IMR-90 (cell line): ENCODE results near the gene SMARCA4. TPM values are rescaled to one million over a fixed set of nuclear protein-coding genes. Genes with fewer than 3 reads are reported as not detected.
A peak's percentile ranks its signal among the peaks of the same experiment; 100 is the strongest.

Source experiments
- ATAC-seq: fragments of 200-7000 bp; cut with Tn5 transposase; 2 replicates; pipeline ENCODE4 v1.9.1; 2020; ENCODE audit warnings: low read depth, mild to moderate bottlenecking, moderate library complexity
- BruUV-seq: library from RNA; stranded (reverse); fragments of 400-500 nt; replicated peaks from 2 replicates; lab custom pipeline; 2021; lab: Mats Ljungman, UMichigan
- CTCF ChIA-PET: fragments of 300-600 bp; formaldehyde crosslinking; extraction: SDS; loops from one replicate; lab custom pipeline; 2021; ENCODE audit warnings: antibody characterized with exemption; lab: Yijun Ruan, JAX
- POLR2A ChIA-PET: fragments of 300-600 bp; sonication (Branson Sonifier 250); formaldehyde crosslinking; loops from one replicate; lab custom pipeline; 2022; ENCODE audit warnings: antibody characterized with exemption; ENCODE audit not compliant: unreplicated experiment; lab: Charles Lee
- DNase-seq: peaks from one replicate; pipeline ENCODE4 v3.0.0; 2013
- H2AFZ ChIP-seq: replicated peaks from 2 replicates; pipeline ENCODE3; 2013; ENCODE audit warnings: low read length, mild to moderate bottlenecking; ENCODE audit not compliant: poor library complexity
- H2AK5ac ChIP-seq: 2 replicates; pipeline ENCODE4 v1.6.1; 2013; ENCODE audit warnings: low read depth, low read length, inconsistent platforms
- H2AK9ac ChIP-seq: replicated peaks from 2 replicates; pipeline ENCODE3; 2013; ENCODE audit warnings: mild to moderate bottlenecking, low read depth, low read length, moderate library complexity; ENCODE audit not compliant: poor library complexity
- H2BK120ac ChIP-seq: 2 replicates; pipeline ENCODE4 v1.6.1; 2013; ENCODE audit warnings: low read depth, low read length, inconsistent platforms
- H2BK15ac ChIP-seq: 3 replicates; pipeline ENCODE4 v1.6.1; 2013; ENCODE audit warnings: low read depth, low read length, inconsistent platforms
- H2BK20ac ChIP-seq: 2 replicates; pipeline ENCODE4 v1.6.1; 2013; ENCODE audit warnings: low read depth, mild to moderate bottlenecking, inconsistent platforms, low read length, moderate library complexity
- H2BK5ac ChIP-seq: 2 replicates; pipeline ENCODE4 v1.6.1; 2013; ENCODE audit warnings: mild to moderate bottlenecking, low read depth, low read length, inconsistent platforms; ENCODE audit not compliant: poor library complexity, severe bottlenecking
- H3K14ac ChIP-seq: replicated peaks from 2 replicates; pipeline ENCODE4 v1.6.1; 2013; ENCODE audit warnings: low read depth, low read length, inconsistent platforms
- H3K18ac ChIP-seq: 2 replicates; pipeline ENCODE4 v1.6.1; 2013; ENCODE audit warnings: low read depth, low read length, control low read depth
- H3K23ac ChIP-seq: 2 replicates; pipeline ENCODE4 v1.6.1; 2013; ENCODE audit warnings: low read depth, low read length, inconsistent platforms
- H3K27ac ChIP-seq: 2 replicates; pipeline ENCODE4 v1.5.1; 2013; ENCODE audit warnings: mild to moderate bottlenecking, control low read depth, low read length; ENCODE audit not compliant: insufficient read depth
- H3K27me3 ChIP-seq: 2 replicates; pipeline ENCODE4 v1.6.1; 2013; ENCODE audit warnings: low read length; ENCODE audit not compliant: control insufficient read depth, insufficient read depth
- H3K36me3 ChIP-seq: 2 replicates; pipeline ENCODE4 v1.6.1; 2013; ENCODE audit warnings: low read length, mixed read lengths; ENCODE audit not compliant: control insufficient read depth, insufficient read depth
- H3K4ac ChIP-seq: 2 replicates; pipeline ENCODE4 v1.6.1; 2013; ENCODE audit warnings: low read depth, low read length, inconsistent platforms
- H3K4me1 ChIP-seq: 2 replicates; pipeline ENCODE4 v1.6.1; 2013; ENCODE audit warnings: low read length, mixed read lengths; ENCODE audit not compliant: control insufficient read depth, insufficient read depth
- H3K4me2 ChIP-seq: 2 replicates; pipeline ENCODE4 v1.6.1; 2013; ENCODE audit warnings: low read depth, mild to moderate bottlenecking, control low read depth, low read length, moderate library complexity
- H3K4me3 ChIP-seq: 2 replicates; pipeline ENCODE4 v1.5.1; 2013; ENCODE audit warnings: low read depth, mild to moderate bottlenecking, control low read depth, low read length, moderate library complexity; ENCODE audit not compliant: insufficient read depth
- H3K56ac ChIP-seq: 2 replicates; pipeline ENCODE4 v1.6.1; 2013; ENCODE audit warnings: low read length, inconsistent platforms; ENCODE audit not compliant: insufficient read depth; ENCODE audit errors: extremely low read depth
- H3K79me1 ChIP-seq, 2 experiments: 2 replicates each; pipeline ENCODE4 v1.6.1; 2013; ENCODE audit warnings: low read length in 2 of 2, inconsistent platforms in 1 of 2, low read depth in 1 of 2
- H3K9ac ChIP-seq: 2 replicates; pipeline ENCODE4 v1.6.1; 2013; ENCODE audit warnings: low read depth, low read length, control low read depth
- H3K9me1 ChIP-seq: 2 replicates; pipeline ENCODE4 v1.6.1; 2013; ENCODE audit warnings: low read length, inconsistent platforms; ENCODE audit not compliant: insufficient read depth
- H3K9me3 ChIP-seq: 2 replicates; pipeline ENCODE4 v1.6.1; 2013; ENCODE audit warnings: low read length; ENCODE audit not compliant: control insufficient read depth, insufficient read depth
- H4K20me1 ChIP-seq: 2 replicates; pipeline ENCODE4 v1.6.1; 2013; ENCODE audit warnings: low read length, inconsistent platforms; ENCODE audit not compliant: insufficient read depth
- H4K5ac ChIP-seq: 2 replicates; pipeline ENCODE4 v1.6.1; 2013; ENCODE audit warnings: mild to moderate bottlenecking, low read depth, low read length, control low read depth
- H4K8ac ChIP-seq, 2 experiments: 2 replicates each; pipeline ENCODE4 v1.6.1; 2013; ENCODE audit warnings: low read depth in 2 of 2, low read length in 2 of 2, control low read depth in 1 of 2, inconsistent platforms in 1 of 2
- H4K91ac ChIP-seq: 2 replicates; pipeline ENCODE4 v1.6.1; 2013; ENCODE audit warnings: low read depth, low read length, inconsistent platforms; ENCODE audit not compliant: insufficient read depth
- BHLHE40 ChIP-seq: fragments of 150-350 bp; IDR thresholded peaks from 2 replicates; pipeline ENCODE4 v1.6.1; 2016; ENCODE audit warnings: mild to moderate bottlenecking, low read depth, low read length
- CEBPB ChIP-seq: IDR thresholded peaks from 2 replicates; pipeline ENCODE4 v1.6.1; 2012; ENCODE audit warnings: low read depth, low read length, improper control_type of control experiment
- CHD1 ChIP-seq: IDR thresholded peaks from 2 replicates; pipeline ENCODE4 v1.6.1; 2012; ENCODE audit warnings: low read depth, low read length, improper control_type of control experiment
- CTCF ChIP-seq: conservative IDR thresholded peaks from 2 replicates; pipeline ENCODE4 v1.5.1; 2012; ENCODE audit warnings: mild to moderate bottlenecking, low read depth, low read length, improper control_type of control experiment
- ELK1 ChIP-seq: fragments of 150-350 bp; IDR thresholded peaks from 2 replicates; pipeline ENCODE4 v1.6.1; 2016; ENCODE audit warnings: low read depth, mild to moderate bottlenecking, low read length, moderate library complexity, borderline replicate concordance
- FOS ChIP-seq: fragments of 150-350 bp; IDR thresholded peaks from 2 replicates; pipeline ENCODE4 v1.6.1; 2016; ENCODE audit warnings: low read depth, low read length
- MAFK ChIP-seq: IDR thresholded peaks from 2 replicates; pipeline ENCODE4 v1.6.1; 2012; ENCODE audit warnings: low read depth, low read length, improper control_type of control experiment
- MAZ ChIP-seq: IDR thresholded peaks from 2 replicates; pipeline ENCODE4 v1.6.1; 2012; ENCODE audit warnings: low read depth, mild to moderate bottlenecking, low read length, improper control_type of control experiment, moderate library complexity, borderline replicate concordance
- MXI1 ChIP-seq: IDR thresholded peaks from 2 replicates; pipeline ENCODE4 v1.6.1; 2012; ENCODE audit warnings: low read depth, mild to moderate bottlenecking, low read length, moderate library complexity, borderline replicate concordance
- NFE2L2 ChIP-seq: fragments of 150-350 bp; IDR thresholded peaks from 2 replicates; pipeline ENCODE4 v1.6.1; 2016; ENCODE audit warnings: low read depth, mild to moderate bottlenecking, low read length
- POLR2A ChIP-seq: IDR thresholded peaks from 2 replicates; pipeline ENCODE4 v1.6.1; 2012; ENCODE audit warnings: mild to moderate bottlenecking, low read depth, low read length
- RAD21 ChIP-seq: IDR thresholded peaks from 2 replicates; pipeline ENCODE4 v1.6.1; 2012; ENCODE audit warnings: low read length, improper control_type of control experiment
- RCOR1 ChIP-seq: IDR thresholded peaks from 2 replicates; pipeline ENCODE4 v1.6.1; 2012; ENCODE audit warnings: mild to moderate bottlenecking, low read length, improper control_type of control experiment; ENCODE audit not compliant: insufficient replicate concordance
- RFX5 ChIP-seq: IDR thresholded peaks from 2 replicates; pipeline ENCODE4 v1.8.0; 2012; ENCODE audit warnings: low read depth, mild to moderate bottlenecking, low read length, moderate library complexity
- SMC3 ChIP-seq: fragments of 150-350 bp; IDR thresholded peaks from 2 replicates; pipeline ENCODE4 v1.6.1; 2016; ENCODE audit warnings: low read depth, mild to moderate bottlenecking, antibody characterized with exemption, low read length, moderate library complexity
- WGBS, 2 experiments: methylation state at CpG; one replicate each; pipeline versions ENCODE4 v1.1.5 to v1.1.7; 2013; ENCODE audit warnings: missing lambda C conversion rate in 2 of 2; ENCODE audit not compliant: insufficient read length in 1 of 2; ENCODE audit errors: extremely low coverage in 2 of 2; 5-methylcytosine and 5-hydroxymethylcytosine counted together
- dilution Hi-C: fragments of 300-500 bp; cut with HindIII; formaldehyde crosslinking; loops from one replicate; pipeline ENCODE4 v1.14.3; 2018; ENCODE audit warnings: low sequenced_read_pairs; ENCODE audit not compliant: unreplicated experiment
- in situ Hi-C: fragments of 300-500 bp; cut with MboI; formaldehyde crosslinking; loops from 3 replicates; pipeline ENCODE4 v1.14.3; 2019; ENCODE audit warnings: low sequenced_read_pairs, inconsistent platforms, mixed read lengths
- intact Hi-C: fragments of 100-400 bp; cut with micrococcal nuclease; formaldehyde crosslinking; loops from 2 replicates; pipeline ENCODE4 v1.10.0; 2022
- polyA plus RNA-seq, 3 experiments: library from polyadenylated mRNA; depleted of rRNA; stranded (reverse); fragments of >200 nt; gene quantifications; 2 replicates each; pipeline ENCODE4 v1.2.3, GENCODE V29; 2012; ENCODE audit warnings: low replicate concordance in 1 of 3
- total RNA-seq: library from RNA; depleted of rRNA; stranded (reverse); fragments of >200 nt; gene quantifications from 2 replicates; pipeline ENCODE4 v1.2.3, GENCODE V29; 2012
- TF ChIP-seq, protein P1 (sequence below): fragments of 150-350 bp; IDR thresholded peaks from 2 replicates; pipeline ENCODE4 v1.6.1; 2017; ENCODE audit warnings: mild to moderate bottlenecking, antibody characterized with exemption, low read length, low read depth

Gene SMARCA4
- total and polyA plus RNA-seq, 2 of the 4 experiments (the other 2 are of a cell fraction), result 41.4 to 85.6 TPM

- H2AFZ ChIP-seq, result peak overlapping the region; percentile 46
- no peaks in the 10 kb centered on the region for H3K27me3 ChIP-seq
- no peaks in the 10 kb centered on the region for H3K9me3 ChIP-seq
- no peak overlapping the region for H3K4me2 ChIP-seq
- no peak overlapping the region for H2BK15ac ChIP-seq
- no peak overlapping the region for H2BK20ac ChIP-seq
- H3K9me1 ChIP-seq, result peaks cover 30% of the 10 kb centered on the region
- H3K4me3 ChIP-seq, result no peak overlapping the region
- no TSS peak for BruUV-seq
- no peak overlapping the region for H3K56ac ChIP-seq
- 0 out of 2 replicates have a peak, but pooled peaks cover 2% of the 10 kb centered on the region for H3K36me3 ChIP-seq
- no peak overlapping the region for H3K9ac ChIP-seq
- no peak overlapping the region for H4K5ac ChIP-seq
- H3K4me1 ChIP-seq, result peaks cover 16% of the 10 kb centered on the region
- peaks cover 92% of the 10 kb centered on the region for H4K20me1 ChIP-seq
- H2AK5ac ChIP-seq, result peak overlapping the region; percentile 15; the same call in 1 of the 2 replicates
- H2BK5ac ChIP-seq, result no peak overlapping the region
- intact Hi-C loops (no loop called here), dilution Hi-C loops (no loop called here), in situ Hi-C loops (no loop called here)
- no peak for ATAC-seq
- H3K27ac ChIP-seq, result no peak overlapping the region
- ChIA-PET POLR2A (no interaction called here), CTCF (no interaction called here)
- no peak overlapping the region for H3K18ac ChIP-seq
- peak overlapping the region; percentile 17; the same call in 1 of the 2 replicates for H3K23ac ChIP-seq
- no peak overlapping the region for H2AK9ac ChIP-seq
- no peak overlapping the region for H2BK120ac ChIP-seq
- H4K91ac ChIP-seq, result no peak overlapping the region
- H3K14ac ChIP-seq, result no peak overlapping the region; the same call in 1 of the 2 replicates
- WGBS, 2 experiments, result no CpG with 5 or more reads among the region's 5 CpGs
- H3K4ac ChIP-seq, result no peak overlapping the region
- TF ChIP-seq RAD21 (no peak), POLR2A (no peak), MAFK (no peak), SMC3 (no peak), RCOR1 (no peak), CEBPB (no peak), BHLHE40 (no peak), MAZ (no peak), CTCF (no peak), MXI1 (no peak), CHD1 (no peak), RFX5 (no peak), ELK1 (no peak), NFE2L2 (no peak), FOS (no peak)
- TF ChIP-seq, protein P1, sequence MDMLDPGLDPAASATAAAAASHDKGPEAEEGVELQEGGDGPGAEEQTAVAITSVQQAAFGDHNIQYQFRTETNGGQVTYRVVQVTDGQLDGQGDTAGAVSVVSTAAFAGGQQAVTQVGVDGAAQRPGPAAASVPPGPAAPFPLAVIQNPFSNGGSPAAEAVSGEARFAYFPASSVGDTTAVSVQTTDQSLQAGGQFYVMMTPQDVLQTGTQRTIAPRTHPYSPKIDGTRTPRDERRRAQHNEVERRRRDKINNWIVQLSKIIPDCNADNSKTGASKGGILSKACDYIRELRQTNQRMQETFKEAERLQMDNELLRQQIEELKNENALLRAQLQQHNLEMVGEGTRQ, result no peak
- no peak overlapping the region for H4K8ac ChIP-seq
- peaks cover 19 to 85% of the 10 kb centered on the region in 2 experiments for H3K79me1 ChIP-seq
- no peak for DNase-seq
Observed at GRCh38 chr19:10977742-10978092, 16.9 kb downstream of the SMARCA4 start.
